Measurements from ENCODE around the gene ZNF709.
"Not testable (repeated sequence)": the region's sequence is repeated elsewhere in the genome, so short reads cannot be mapped to it uniquely, and the experiment has no call there.

Gene ZNF709

DNA sequence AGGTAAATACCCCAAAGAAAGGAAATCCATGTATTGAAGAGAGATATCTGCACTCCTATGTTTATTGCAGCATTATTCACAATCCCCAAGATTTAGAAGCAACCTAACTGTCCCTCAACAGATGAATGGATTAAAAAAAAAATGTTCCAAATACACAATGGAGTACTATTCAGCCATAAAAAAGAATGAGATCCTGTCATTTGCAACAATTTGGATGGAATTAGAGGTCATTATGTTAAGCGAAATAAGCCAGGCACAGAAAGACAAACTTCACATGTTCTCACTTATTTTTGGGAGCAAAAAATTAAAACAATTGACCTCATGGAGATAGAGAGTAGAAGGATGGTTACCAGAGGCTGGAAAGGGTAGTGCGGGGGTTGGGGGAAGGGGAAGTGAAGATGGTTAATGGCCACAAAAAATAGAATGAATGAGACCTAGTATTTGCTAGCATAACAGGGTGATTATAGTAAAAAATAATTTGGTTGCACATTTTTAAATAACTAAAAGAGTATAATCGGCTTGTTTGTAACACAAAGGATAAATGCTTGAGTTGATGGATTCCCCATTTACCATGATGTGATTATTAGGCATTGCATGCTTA, 9.7 kb upstream of the ZNF709 start:
- peak overlapping the region; percentile 83 for H3K4me3 ChIP-seq (ENCODE audit: low read length)
- H4K20me1 ChIP-seq (ENCODE audit: insufficient read depth, low read length), result no peaks in the 10 kb centered on the region
- peak overlapping the region; percentile 81 for H3K4me2 ChIP-seq (ENCODE audit: low read length)
- no peak overlapping the region for H3K27ac ChIP-seq (ENCODE audit: low read length)
- no peaks in the 10 kb centered on the region for H3K27me3 ChIP-seq (ENCODE audit: low read depth, low read length)
- no peaks in the 10 kb centered on the region for H3K79me2 ChIP-seq (ENCODE audit: low read length)
- H2AFZ ChIP-seq (ENCODE audit: low read depth, low read length), result no peak overlapping the region
- H3K4me1 ChIP-seq (ENCODE audit: low read length), result peaks cover 3% of the 10 kb centered on the region; the same call in 1 of the 2 replicates
- no peaks in the 10 kb centered on the region for H3K36me3 ChIP-seq (replicated peaks; ENCODE audit: low read depth, low read length)
- TF ChIP-seq EZH2phosphoT487 (IDR thresholded peaks at IDR 0.05; ENCODE audit: low read depth), result no peak
- TF ChIP-seq, protein P1, sequence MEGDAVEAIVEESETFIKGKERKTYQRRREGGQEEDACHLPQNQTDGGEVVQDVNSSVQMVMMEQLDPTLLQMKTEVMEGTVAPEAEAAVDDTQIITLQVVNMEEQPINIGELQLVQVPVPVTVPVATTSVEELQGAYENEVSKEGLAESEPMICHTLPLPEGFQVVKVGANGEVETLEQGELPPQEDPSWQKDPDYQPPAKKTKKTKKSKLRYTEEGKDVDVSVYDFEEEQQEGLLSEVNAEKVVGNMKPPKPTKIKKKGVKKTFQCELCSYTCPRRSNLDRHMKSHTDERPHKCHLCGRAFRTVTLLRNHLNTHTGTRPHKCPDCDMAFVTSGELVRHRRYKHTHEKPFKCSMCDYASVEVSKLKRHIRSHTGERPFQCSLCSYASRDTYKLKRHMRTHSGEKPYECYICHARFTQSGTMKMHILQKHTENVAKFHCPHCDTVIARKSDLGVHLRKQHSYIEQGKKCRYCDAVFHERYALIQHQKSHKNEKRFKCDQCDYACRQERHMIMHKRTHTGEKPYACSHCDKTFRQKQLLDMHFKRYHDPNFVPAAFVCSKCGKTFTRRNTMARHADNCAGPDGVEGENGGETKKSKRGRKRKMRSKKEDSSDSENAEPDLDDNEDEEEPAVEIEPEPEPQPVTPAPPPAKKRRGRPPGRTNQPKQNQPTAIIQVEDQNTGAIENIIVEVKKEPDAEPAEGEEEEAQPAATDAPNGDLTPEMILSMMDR (IDR thresholded peaks at IDR 0.05; ENCODE audit: low read depth, low read length), result no peak
- peak overlapping the region; percentile 67; the same call in 1 of the 2 replicates for H3K9ac ChIP-seq (ENCODE audit: low read length)
- H3K9me3 ChIP-seq (ENCODE audit: insufficient read depth, low read length), result 0 out of 2 replicates have a peak, but pooled peaks cover 3% of the 10 kb centered on the region

DNA sequence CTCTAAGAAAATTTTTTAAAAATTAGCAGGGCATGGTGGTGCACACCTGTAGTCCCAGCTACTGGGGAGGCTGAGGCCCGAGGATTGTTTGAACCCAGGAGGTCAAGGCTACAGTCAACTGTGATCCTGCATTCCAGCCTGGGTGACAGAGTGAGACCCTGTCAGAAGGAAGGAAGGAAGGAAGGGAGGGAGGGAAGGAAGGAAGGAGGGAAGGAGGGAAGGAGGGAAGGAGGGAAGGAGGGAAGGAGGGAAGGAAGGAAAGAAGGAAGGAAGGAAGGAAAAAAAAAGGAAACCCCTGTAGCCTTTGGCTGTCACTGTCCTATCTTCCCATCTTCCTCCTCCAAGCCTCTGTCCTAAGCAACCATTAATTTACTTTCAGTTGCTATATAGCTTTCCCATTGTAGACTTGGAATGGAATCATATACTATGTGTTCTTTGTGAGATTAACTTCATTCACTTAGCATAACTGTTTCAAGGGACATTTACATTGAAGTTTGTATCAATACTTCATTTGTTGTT, 1.7 kb upstream of the ZNF709 start:
- H2AFZ ChIP-seq (ENCODE audit: low read depth, low read length); H3K36me3 ChIP-seq (replicated peaks; ENCODE audit: low read depth, low read length); H3K9ac ChIP-seq (ENCODE audit: low read length); H3K79me2 ChIP-seq (ENCODE audit: low read length); H3K9me3 ChIP-seq (ENCODE audit: insufficient read depth, low read length); H4K20me1 ChIP-seq (ENCODE audit: insufficient read depth, low read length); H3K27ac ChIP-seq (ENCODE audit: low read length); H3K4me3 ChIP-seq (ENCODE audit: low read length); H3K4me2 ChIP-seq (ENCODE audit: low read length); H3K27me3 ChIP-seq (ENCODE audit: low read depth, low read length): not testable (repeated sequence)
- H3K4me1 ChIP-seq (ENCODE audit: low read length), result peaks cover 13% of the 10 kb centered on the region

DNA sequence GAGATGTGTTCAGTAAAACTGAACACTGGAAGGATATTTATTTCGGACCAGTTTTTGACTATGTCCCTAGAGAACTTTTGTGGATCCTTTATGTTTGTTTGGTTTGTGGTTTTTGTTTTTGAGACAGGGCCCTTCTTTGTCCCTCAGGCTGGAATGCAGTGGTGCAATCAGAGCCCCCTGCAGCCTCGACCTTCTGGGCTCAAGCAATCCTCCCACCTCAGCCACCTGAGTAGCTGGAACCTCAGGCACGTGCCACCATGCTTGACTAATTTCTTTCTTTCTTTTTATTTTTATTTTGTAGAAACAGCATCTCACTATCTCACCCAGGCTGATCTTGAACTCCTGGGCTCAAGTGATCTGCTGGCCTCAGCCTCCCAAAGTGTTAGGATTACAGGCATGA, 955 bp upstream of the ZNF709 start:
- Histone ChIP-seq H4K20me1 (ENCODE audit: insufficient read depth, low read length) (no peaks in the 10 kb centered on the region), H3K4me2 (ENCODE audit: low read length) (peak overlapping the region; percentile 94), H3K27ac (ENCODE audit: low read length) (no peak overlapping the region), H3K4me3 (ENCODE audit: low read length) (peak overlapping the region; percentile 81; the same call in 1 of the 2 replicates), H3K36me3 (replicated peaks; ENCODE audit: low read depth, low read length) (no peaks in the 10 kb centered on the region), H3K79me2 (ENCODE audit: low read length) (peaks cover 7% of the 10 kb centered on the region; the same call in 1 of the 2 replicates), H3K9ac (ENCODE audit: low read length) (no peak overlapping the region), H3K27me3 (ENCODE audit: low read depth, low read length) (no peaks in the 10 kb centered on the region), H3K9me3 (ENCODE audit: insufficient read depth, low read length) (no peaks in the 10 kb centered on the region), H3K4me1 (ENCODE audit: low read length) (peaks cover 13% of the 10 kb centered on the region), H2AFZ (ENCODE audit: low read depth, low read length) (peak overlapping the region; percentile 93; the same call in 1 of the 2 replicates)
- TF ChIP-seq, protein P1 (IDR thresholded peaks at IDR 0.05; ENCODE audit: low read depth, low read length), result no peak
- no peak for TF ChIP-seq EZH2phosphoT487 (IDR thresholded peaks at IDR 0.05; ENCODE audit: low read depth)

DNA sequence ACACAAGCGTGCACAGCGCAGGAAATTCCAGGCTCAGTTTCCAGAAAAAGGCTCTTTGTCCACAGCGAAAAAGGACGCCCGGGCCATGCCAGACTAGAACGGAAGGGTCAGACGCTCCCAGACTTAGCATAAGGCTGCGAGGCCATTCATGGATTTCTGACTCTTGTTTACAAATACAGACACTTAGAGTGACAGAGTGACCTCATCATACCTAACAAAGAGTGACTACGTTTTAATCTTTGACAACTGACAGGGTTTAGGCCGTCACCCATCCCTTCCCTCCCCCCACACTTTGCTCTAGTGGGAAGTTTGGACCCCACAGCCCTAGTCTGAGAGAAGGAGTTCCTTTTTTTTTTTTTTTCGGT, 418 bp upstream of the ZNF709 start:
- no peak overlapping the region for H3K27ac ChIP-seq (ENCODE audit: low read length)
- H2AFZ ChIP-seq (ENCODE audit: low read depth, low read length), result peak overlapping the region; percentile 93

More for the DNA sequence above, 418 bp upstream of the ZNF709 start:
- Histone ChIP-seq H3K4me1 (ENCODE audit: low read length) (peaks cover 13% of the 10 kb centered on the region), H3K4me2 (ENCODE audit: low read length) (peak overlapping the region; percentile 94), H3K4me3 (ENCODE audit: low read length) (peak overlapping the region; percentile 81), H3K27me3 (ENCODE audit: low read depth, low read length) (no peaks in the 10 kb centered on the region), H4K20me1 (ENCODE audit: insufficient read depth, low read length) (no peaks in the 10 kb centered on the region), H3K79me2 (ENCODE audit: low read length) (peaks cover 7% of the 10 kb centered on the region; the same call in 1 of the 2 replicates), H3K9ac (ENCODE audit: low read length) (peak overlapping the region; percentile 77), H3K36me3 (replicated peaks; ENCODE audit: low read depth, low read length) (no peaks in the 10 kb centered on the region), H3K9me3 (ENCODE audit: insufficient read depth, low read length) (no peaks in the 10 kb centered on the region)
- no peak for TF ChIP-seq EZH2phosphoT487 (IDR thresholded peaks at IDR 0.05; ENCODE audit: low read depth)
- TF ChIP-seq, protein P1 (IDR thresholded peaks at IDR 0.05; ENCODE audit: low read depth, low read length), result no peak
